Epithelial cell of esophagus (primary cell): Measurements from ENCODE around the gene DIP2C.

Experiments
- DNase-seq: peaks from one replicate; pipeline ENCODE4 v3.0.0; 2010; ENCODE audit warnings: low read depth
- H3K4me3 ChIP-seq: 2 replicates; pipeline ENCODE4 v1.5.1; 2011; ENCODE audit warnings: mild to moderate bottlenecking, low read length, control low read depth
- CTCF ChIP-seq: IDR thresholded peaks from 2 replicates; pipeline ENCODE4 v1.5.1; 2011; ENCODE audit warnings: low read depth, mild to moderate bottlenecking, low read length, control low read depth, inconsistent platforms; ENCODE audit not compliant: insufficient read depth; ENCODE audit errors: missing control alignments

DIP2C gene

GRCh38 chr10:621981-622740 is 67.3 kb downstream of the DIP2C start:
- DNase-seq, result no peak
- no peak for TF ChIP-seq CTCF
- H3K4me3 ChIP-seq, result no peak overlapping the region

GRCh38 chr10:621513-621912 is 68.0 kb downstream of the DIP2C start:
- H3K4me3 ChIP-seq, result no peak overlapping the region
- DNase-seq, result no peak
- no peak for TF ChIP-seq CTCF

GRCh38 chr10:620971-621370 is 68.5 kb downstream of the DIP2C start:
- no peak for TF ChIP-seq CTCF
- H3K4me3 ChIP-seq, result no peak overlapping the region
- no peak for DNase-seq

GRCh38 chr10:620417-620816 is 69.1 kb downstream of the DIP2C start:
- no peak overlapping the region for H3K4me3 ChIP-seq
- TF ChIP-seq CTCF, result no peak
- no peak for DNase-seq

GRCh38 chr10:619710-620109 is 69.8 kb downstream of the DIP2C start:
- no peak overlapping the region for H3K4me3 ChIP-seq
- TF ChIP-seq CTCF, result no peak
- no peak for DNase-seq

- H3K4me3 ChIP-seq, result no peak overlapping the region
- no peak for TF ChIP-seq CTCF
- no peak for DNase-seq
These were observed 71.1 kb downstream of the DIP2C start for GRCh38 chr10:618229-618989.

- no peak overlapping the region for H3K4me3 ChIP-seq
- no peak for DNase-seq
- TF ChIP-seq CTCF, result no peak
These were observed 72.0 kb downstream of the DIP2C start for GRCh38 chr10:617471-617870.
